SK-N-SH treated with all-trans-retinoic acid at 6 μM for 48 hours (cell line): ENCODE measurements around the gene IL17RD.

Experiments used
- ATAC-seq: fragments of 200-7000 bp; cut with Tn5 transposase; 3 replicates; pipeline ENCODE4 v1.9.1; 2020; ENCODE audit warnings: mild to moderate bottlenecking, moderate library complexity
- ARNTL ChIP-seq: fragments of 450-650 bp; formaldehyde crosslinking; IDR thresholded peaks from 2 replicates; pipeline ENCODE4 v1.5.0; 2020; ENCODE audit warnings: low read depth, mild to moderate bottlenecking, moderate library complexity, borderline replicate concordance
- CSDC2 ChIP-seq: fragments of 250-450 bp; sonication (Bioruptor Pico); IDR thresholded peaks from 2 replicates; pipeline ENCODE4 v1.5.0; 2020; ENCODE audit warnings: mild to moderate bottlenecking, moderate library complexity
- ESRRG ChIP-seq: fragments of 250-450 bp; sonication (Bioruptor Pico); IDR thresholded peaks from 2 replicates; pipeline ENCODE4 v1.6.1; 2021; ENCODE audit warnings: mild to moderate bottlenecking
- GLIS3 ChIP-seq: fragments of 250-450 bp; sonication (Bioruptor Pico); IDR thresholded peaks from 2 replicates; pipeline ENCODE4 v1.5.0; 2020; ENCODE audit warnings: mild to moderate bottlenecking, moderate library complexity
- ISL1 ChIP-seq: fragments of 250-450 bp; sonication (Bioruptor Pico); IDR thresholded peaks from 2 replicates; pipeline ENCODE4 v2.1.2; 2022; ENCODE audit warnings: mild to moderate bottlenecking, moderate library complexity
- OSR1 ChIP-seq: fragments of 250-450 bp; sonication (Bioruptor Pico); IDR thresholded peaks from 2 replicates; pipeline ENCODE4 v1.8.0; 2022; ENCODE audit warnings: moderate library complexity, mild to moderate bottlenecking, inconsistent platforms
- PATZ1 ChIP-seq: fragments of 250-450 bp; sonication (Bioruptor Pico); IDR thresholded peaks from 2 replicates; pipeline ENCODE4 v1.8.0; 2020; ENCODE audit warnings: mild to moderate bottlenecking, moderate library complexity, borderline replicate concordance
- RARB ChIP-seq: fragments of 250-450 bp; sonication (Bioruptor Pico); IDR thresholded peaks from 2 replicates; pipeline ENCODE4 v1.8.0; 2021; ENCODE audit warnings: mild to moderate bottlenecking, moderate library complexity
- SNAI2 ChIP-seq: fragments of 250-450 bp; sonication (Bioruptor Pico); IDR thresholded peaks from 2 replicates; pipeline ENCODE4 v1.5.0; 2020; ENCODE audit warnings: mild to moderate bottlenecking, moderate library complexity
- TCF4 ChIP-seq: fragments of 250-450 bp; sonication (Bioruptor Pico); IDR thresholded peaks from 2 replicates; pipeline ENCODE4 v1.8.0; 2021; ENCODE audit warnings: mild to moderate bottlenecking, moderate library complexity, borderline replicate concordance
- TOX ChIP-seq: fragments of 250-450 bp; sonication (Bioruptor Pico); IDR thresholded peaks from 2 replicates; pipeline ENCODE4 v1.8.0; 2021; ENCODE audit warnings: mild to moderate bottlenecking, moderate library complexity, borderline replicate concordance
- TSHZ2 ChIP-seq: fragments of 250-450 bp; sonication (Bioruptor Pico); IDR thresholded peaks from 2 replicates; pipeline ENCODE4 v1.5.0; 2020; ENCODE audit warnings: mild to moderate bottlenecking, moderate library complexity
- ZC3H10 ChIP-seq: fragments of 250-450 bp; sonication (Bioruptor Pico); IDR thresholded peaks from 2 replicates; pipeline ENCODE4 v1.5.1; 2021; ENCODE audit warnings: mild to moderate bottlenecking, moderate library complexity
- ZFP3 ChIP-seq: fragments of 250-450 bp; sonication (Bioruptor Pico); IDR thresholded peaks from 2 replicates; pipeline ENCODE4 v1.5.0; 2020; ENCODE audit warnings: mild to moderate bottlenecking, moderate library complexity
- ZFP30 ChIP-seq: fragments of 450-650 bp; formaldehyde crosslinking; IDR thresholded peaks from 2 replicates; pipeline ENCODE4 v1.5.0; 2022; ENCODE audit warnings: mild to moderate bottlenecking, moderate library complexity
- ZNF565 ChIP-seq: fragments of 450-650 bp; formaldehyde crosslinking; conservative IDR thresholded peaks from 2 replicates; pipeline ENCODE4 v1.5.0; 2020; ENCODE audit warnings: low read depth, mild to moderate bottlenecking, moderate library complexity
- ZNF70 ChIP-seq: fragments of 450-650 bp; formaldehyde crosslinking; IDR thresholded peaks from 2 replicates; pipeline ENCODE4 v1.5.0; 2020; ENCODE audit warnings: mild to moderate bottlenecking, moderate library complexity
- ZNF8 ChIP-seq: fragments of 450-650 bp; formaldehyde crosslinking; IDR thresholded peaks from 2 replicates; pipeline ENCODE4 v1.5.0; 2020; ENCODE audit warnings: mild to moderate bottlenecking, moderate library complexity
- TF ChIP-seq, protein P1 (sequence below): fragments of 250-450 bp; sonication (Bioruptor Pico); IDR thresholded peaks from 2 replicates; pipeline ENCODE4 v1.8.0; 2021; ENCODE audit warnings: low read depth, mild to moderate bottlenecking, moderate library complexity, borderline replicate concordance
- TF ChIP-seq, protein P2 (sequence below): fragments of 250-450 bp; sonication (Bioruptor Pico); IDR thresholded peaks from 2 replicates; pipeline ENCODE4 v1.5.1; 2020; ENCODE audit warnings: low read depth, mild to moderate bottlenecking, moderate library complexity

The IL17RD gene

DNA sequence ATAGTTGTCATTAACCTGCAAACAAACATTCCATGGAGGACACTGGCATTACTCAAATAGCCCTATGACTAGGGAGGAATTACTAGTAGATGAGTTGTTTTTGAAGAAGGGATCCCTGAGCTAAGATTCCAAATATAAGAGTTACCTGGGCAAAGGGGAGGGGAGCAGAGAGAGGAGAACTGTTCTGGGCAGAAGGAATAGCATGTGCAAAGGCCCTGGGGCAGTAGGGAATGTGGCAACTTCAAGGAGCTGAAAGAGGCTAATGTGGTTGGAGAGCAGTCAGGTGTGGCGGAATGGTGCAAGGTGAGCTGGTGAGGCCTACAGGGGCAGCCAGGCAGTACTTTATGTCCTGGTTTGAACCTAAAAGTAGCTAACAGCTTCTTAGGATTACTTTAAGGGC lies 5.8 kb upstream of the IL17RD start:
- no peak for ATAC-seq
- TF ChIP-seq ZC3H10 (CRISPR knock-in tag): no peak
- TF ChIP-seq, protein P1, sequence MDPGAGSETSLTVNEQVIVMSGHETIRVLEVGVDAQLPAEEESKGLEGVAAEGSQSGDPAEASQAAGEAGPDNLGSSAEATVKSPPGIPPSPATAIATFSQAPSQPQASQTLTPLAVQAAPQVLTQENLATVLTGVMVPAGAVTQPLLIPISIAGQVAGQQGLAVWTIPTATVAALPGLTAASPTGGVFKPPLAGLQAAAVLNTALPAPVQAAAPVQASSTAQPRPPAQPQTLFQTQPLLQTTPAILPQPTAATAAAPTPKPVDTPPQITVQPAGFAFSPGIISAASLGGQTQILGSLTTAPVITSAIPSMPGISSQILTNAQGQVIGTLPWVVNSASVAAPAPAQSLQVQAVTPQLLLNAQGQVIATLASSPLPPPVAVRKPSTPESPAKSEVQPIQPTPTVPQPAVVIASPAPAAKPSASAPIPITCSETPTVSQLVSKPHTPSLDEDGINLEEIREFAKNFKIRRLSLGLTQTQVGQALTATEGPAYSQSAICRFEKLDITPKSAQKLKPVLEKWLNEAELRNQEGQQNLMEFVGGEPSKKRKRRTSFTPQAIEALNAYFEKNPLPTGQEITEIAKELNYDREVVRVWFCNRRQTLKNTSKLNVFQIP (CRISPR knock-in tag): no peak
- no peak for TF ChIP-seq SNAI2 (CRISPR knock-in tag)
- TF ChIP-seq CSDC2 (CRISPR knock-in tag): no peak
- no peak for TF ChIP-seq TCF4 (CRISPR knock-in tag)
- TF ChIP-seq ZNF565 (CRISPR knock-in tag): no peak
- TF ChIP-seq OSR1: no peak
- TF ChIP-seq, all 23 proteins: peak for 0

- TF ChIP-seq, protein P2, sequence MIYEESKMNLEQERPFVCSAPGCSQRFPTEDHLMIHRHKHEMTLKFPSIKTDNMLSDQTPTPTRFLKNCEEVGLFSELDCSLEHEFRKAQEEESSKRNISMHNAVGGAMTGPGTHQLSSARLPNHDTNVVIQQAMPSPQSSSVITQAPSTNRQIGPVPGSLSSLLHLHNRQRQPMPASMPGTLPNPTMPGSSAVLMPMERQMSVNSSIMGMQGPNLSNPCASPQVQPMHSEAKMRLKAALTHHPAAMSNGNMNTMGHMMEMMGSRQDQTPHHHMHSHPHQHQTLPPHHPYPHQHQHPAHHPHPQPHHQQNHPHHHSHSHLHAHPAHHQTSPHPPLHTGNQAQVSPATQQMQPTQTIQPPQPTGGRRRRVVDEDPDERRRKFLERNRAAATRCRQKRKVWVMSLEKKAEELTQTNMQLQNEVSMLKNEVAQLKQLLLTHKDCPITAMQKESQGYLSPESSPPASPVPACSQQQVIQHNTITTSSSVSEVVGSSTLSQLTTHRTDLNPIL (CRISPR knock-in tag): no peak
- TF ChIP-seq ZNF8 (CRISPR knock-in tag): peak; percentile 36; the same call in 1 of the 2 replicates
- TF ChIP-seq, all 23 proteins: peak for 1
- peak; percentile 92 for ATAC-seq
Measured at GRCh38 chr3:57169872-57170623, 4.9 kb upstream of the IL17RD start.

GRCh38 chr3:57169108-57169507 lies 4.0 kb upstream of the IL17RD start:
- TF ChIP-seq ESRRG (CRISPR knock-in tag) (no peak), CSDC2 (CRISPR knock-in tag) (no peak), GLIS3 (CRISPR knock-in tag) (no peak), OSR1 (no peak), PATZ1 (CRISPR knock-in tag) (no peak), TCF4 (CRISPR knock-in tag) (no peak)
- no peak for ATAC-seq

- no peak for ATAC-seq
- TF ChIP-seq CSDC2 (CRISPR knock-in tag): no peak
Measured at GRCh38 chr3:57168151-57168550, 3.0 kb upstream of the IL17RD start.

- ATAC-seq: no peak
- no peak for TF ChIP-seq ZNF8 (CRISPR knock-in tag)
- no peak for TF ChIP-seq GLIS3 (CRISPR knock-in tag)
- TF ChIP-seq RARB (CRISPR knock-in tag): no peak
Measured at GRCh38 chr3:57166660-57167059, 1.5 kb upstream of the IL17RD start.

DNA sequence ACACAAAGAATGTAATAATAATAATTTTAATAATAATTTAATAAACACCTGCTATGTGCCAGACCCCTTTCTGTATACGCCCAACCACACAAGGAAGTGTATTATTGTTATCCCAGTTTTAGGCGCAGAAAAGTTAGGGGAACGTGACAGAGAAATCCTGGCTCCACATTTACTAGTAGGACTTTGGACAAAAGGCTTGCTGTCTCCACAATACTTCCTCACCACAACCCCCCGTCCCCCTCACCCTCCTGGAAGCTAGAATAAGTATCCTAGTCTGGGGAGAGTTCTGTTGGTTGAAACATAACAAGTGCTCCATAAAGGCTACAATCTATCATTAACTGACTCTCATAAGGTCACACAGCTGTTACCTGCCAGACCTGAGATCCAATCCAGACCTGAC lies 488 bp upstream of the IL17RD start:
- no peak for ATAC-seq
- TF ChIP-seq ISL1: no peak
- TF ChIP-seq TOX (CRISPR knock-in tag): no peak
- no peak for TF ChIP-seq RARB (CRISPR knock-in tag)
- no peak for TF ChIP-seq ZNF8 (CRISPR knock-in tag)
- no peak for TF ChIP-seq ZNF70 (CRISPR knock-in tag)
- no peak for TF ChIP-seq ZNF565 (CRISPR knock-in tag)
- TF ChIP-seq OSR1: no peak
- TF ChIP-seq CSDC2 (CRISPR knock-in tag): no peak
- no peak for TF ChIP-seq GLIS3 (CRISPR knock-in tag)
- TF ChIP-seq TCF4 (CRISPR knock-in tag): no peak
- no peak for TF ChIP-seq ZFP3 (CRISPR knock-in tag)
- TF ChIP-seq ZFP30 (CRISPR knock-in tag): no peak
- TF ChIP-seq TSHZ2: no peak
- TF ChIP-seq, protein P2 (CRISPR knock-in tag): no peak
- TF ChIP-seq ESRRG (CRISPR knock-in tag): no peak
- no peak for TF ChIP-seq ARNTL (CRISPR knock-in tag)
- TF ChIP-seq, all 23 proteins: peak for 0
